SH-SY5Y (cell line): ENCODE results near the gene YY1.

ENCODE experiments used
- GATA2 ChIP-seq: IDR thresholded peaks from 2 replicates; pipeline ENCODE4 v1.6.1; 2011; ENCODE audit warnings: mild to moderate bottlenecking, low read depth, low read length
- GATA3 ChIP-seq: IDR thresholded peaks from 2 replicates; pipeline ENCODE4 v1.6.1; 2011; ENCODE audit warnings: low read depth, mild to moderate bottlenecking, low read length, moderate library complexity

GRCh38 chr14:100250732-100251465 is 12.0 kb downstream of the YY1 start:
- TF ChIP-seq GATA2 = no peak
- no peak for TF ChIP-seq GATA3
